Measurements from ENCODE around the gene PADI2.

DNA sequence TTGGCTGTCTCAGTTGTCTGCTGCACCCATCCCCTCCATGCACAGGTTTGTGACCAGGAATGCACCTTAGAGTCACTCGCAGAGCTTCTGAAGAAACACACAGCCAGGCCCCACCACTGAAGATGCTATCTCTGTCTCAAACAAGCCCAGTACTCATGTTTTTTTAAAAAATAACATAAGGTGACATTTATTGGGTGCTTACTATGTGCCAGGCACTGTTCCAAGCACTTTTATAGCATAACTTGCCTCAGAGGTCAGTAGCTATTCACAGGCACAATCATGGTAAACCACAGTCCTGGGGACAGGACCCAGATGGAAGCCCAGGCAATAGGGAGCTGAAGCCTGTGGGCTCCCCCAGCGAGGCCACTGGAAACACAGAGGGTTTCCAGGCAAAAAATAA is 98.7 kb downstream of the PADI2 start:
- TF ChIP-seq CTCF (IDR thresholded peaks at IDR 0.05): no peak
- TF ChIP-seq POLR2A (IDR thresholded peaks at IDR 0.05): no peak
